ENCODE results near the gene MED13L.

GRCh38 chr12:115916910-115917668, 360.4 kb downstream of the MED13L start:
- TF ChIP-seq CTCF (IDR thresholded peaks at IDR 0.05), result peak; percentile 84 to 98 (median 94)
- TF ChIP-seq POLR2A (IDR thresholded peaks at IDR 0.05), result no peak

Measured in heart left ventricle (tissue), 13 donors.